Keratinocyte (primary cell): ENCODE results near the gene CXCR4.

Source experiments
- EZH2 ChIP-seq: IDR thresholded peaks from one replicate; pipeline ENCODE4 v1.6.1; 2012; ENCODE audit warnings: inconsistent platforms, mild to moderate bottlenecking, low read length, moderate library complexity
- TF ChIP-seq, protein P1 (sequence below), 3 experiments: IDR thresholded peaks in 1 of 3; conservative IDR thresholded peaks in 1 of 3; optimal IDR thresholded peaks in 1 of 3; 2 replicates in 2 of 3; 3 replicates in 1 of 3; pipeline versions ENCODE3 to v1.5.1; 2011; ENCODE audit warnings: low read length in 3 of 3, mild to moderate bottlenecking in 3 of 3, moderate library complexity in 2 of 3, control low read depth in 1 of 3, inconsistent platforms in 1 of 3; ENCODE audit not compliant: insufficient read depth in 2 of 3; ENCODE audit errors: extremely low read depth in 1 of 3

DNA sequence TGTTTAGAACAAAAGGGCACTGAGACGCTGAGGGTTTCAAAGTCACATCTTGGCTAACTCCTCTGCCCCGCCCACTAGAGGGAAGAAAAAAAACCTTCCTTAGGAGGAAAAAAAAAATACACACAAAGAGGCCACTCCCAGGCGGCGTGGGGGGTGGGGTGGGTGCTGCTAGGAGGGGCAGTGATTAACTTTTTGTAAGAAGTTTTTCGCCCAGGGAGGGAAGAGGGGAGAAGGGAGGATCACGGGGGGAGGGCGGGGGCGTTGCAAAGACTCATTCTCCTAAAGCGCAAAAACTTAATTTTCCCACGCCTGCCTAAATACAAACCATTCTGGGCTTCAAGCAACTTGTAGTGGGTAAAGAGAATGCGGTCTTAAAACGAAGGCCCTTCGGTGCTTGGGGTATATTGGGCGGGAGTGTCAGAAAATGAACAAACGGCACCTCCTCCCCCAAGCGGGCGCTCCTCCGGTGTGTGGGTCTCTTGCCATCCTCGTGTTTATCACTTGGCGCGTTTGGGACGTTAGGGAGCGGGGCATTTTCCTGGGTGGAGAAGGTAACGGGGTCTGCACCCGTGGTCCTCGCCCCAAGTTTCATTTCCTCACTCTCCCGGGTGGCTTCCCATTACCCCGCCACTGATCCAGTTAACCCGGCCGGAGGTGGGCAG, 1.7 kb downstream of the CXCR4 start:
- TF ChIP-seq, protein P1, sequence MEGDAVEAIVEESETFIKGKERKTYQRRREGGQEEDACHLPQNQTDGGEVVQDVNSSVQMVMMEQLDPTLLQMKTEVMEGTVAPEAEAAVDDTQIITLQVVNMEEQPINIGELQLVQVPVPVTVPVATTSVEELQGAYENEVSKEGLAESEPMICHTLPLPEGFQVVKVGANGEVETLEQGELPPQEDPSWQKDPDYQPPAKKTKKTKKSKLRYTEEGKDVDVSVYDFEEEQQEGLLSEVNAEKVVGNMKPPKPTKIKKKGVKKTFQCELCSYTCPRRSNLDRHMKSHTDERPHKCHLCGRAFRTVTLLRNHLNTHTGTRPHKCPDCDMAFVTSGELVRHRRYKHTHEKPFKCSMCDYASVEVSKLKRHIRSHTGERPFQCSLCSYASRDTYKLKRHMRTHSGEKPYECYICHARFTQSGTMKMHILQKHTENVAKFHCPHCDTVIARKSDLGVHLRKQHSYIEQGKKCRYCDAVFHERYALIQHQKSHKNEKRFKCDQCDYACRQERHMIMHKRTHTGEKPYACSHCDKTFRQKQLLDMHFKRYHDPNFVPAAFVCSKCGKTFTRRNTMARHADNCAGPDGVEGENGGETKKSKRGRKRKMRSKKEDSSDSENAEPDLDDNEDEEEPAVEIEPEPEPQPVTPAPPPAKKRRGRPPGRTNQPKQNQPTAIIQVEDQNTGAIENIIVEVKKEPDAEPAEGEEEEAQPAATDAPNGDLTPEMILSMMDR (optimal IDR thresholded peaks at IDR 0.05 in 1 of 3, IDR thresholded peaks at IDR 0.05 in 1 of 3, conservative IDR thresholded peaks at IDR 0.05 in 1 of 3; ENCODE audit: extremely low read depth in 1 of 3, insufficient read depth in 2 of 3, low read length in 3 of 3), result no peak
- TF ChIP-seq EZH2, result peak; percentile 34
